ENCODE data around the gene NDUFC1. TPM values are rescaled to one million over a fixed set of nuclear protein-coding genes. Genes with fewer than 3 reads are reported as not detected.

Gene NDUFC1
- total and polyA plus RNA-seq, 5 donors from 2014 or later, result 23.2 to 207 (median 178) TPM

DNA sequence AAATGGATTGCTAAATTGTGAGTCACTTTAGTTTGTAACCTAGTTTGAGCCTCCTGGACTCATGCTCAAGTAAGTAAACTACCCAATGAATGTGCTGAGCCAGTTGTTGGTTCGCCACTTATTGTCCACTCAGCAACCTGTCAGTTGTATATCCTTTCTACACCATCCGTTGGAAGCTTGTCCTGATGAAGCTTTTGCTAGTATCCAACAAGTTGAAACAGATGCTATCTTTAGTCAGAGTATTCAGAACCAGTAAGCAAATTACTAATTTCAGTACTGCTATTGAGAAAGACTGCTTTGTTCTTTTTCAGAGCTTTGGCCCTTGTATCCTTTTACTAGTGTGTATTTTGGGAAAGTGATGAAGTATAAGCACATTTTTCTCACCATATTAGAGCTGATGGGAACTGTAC, 5.3 kb downstream of the NDUFC1 start:
- Histone ChIP-seq H3K27me3 (ENCODE audit: control insufficient read depth, insufficient read depth, low read length) (no peaks in the 10 kb centered on the region), H3K4me1 (ENCODE audit: control insufficient read depth, insufficient read depth, low read length, poor library complexity, severe bottlenecking) (peaks cover 34% of the 10 kb centered on the region), H3K9me3 (ENCODE audit: control insufficient read depth in 2 of 2, low read length in 2 of 2) (no peaks in the 10 kb centered on the region), H3K4me3 (ENCODE audit: low read depth, low read length) (no peak overlapping the region), H3K27ac (ENCODE audit: insufficient read depth, low read length, poor library complexity, severe bottlenecking) (no peak overlapping the region), H3K36me3 (ENCODE audit: control insufficient read depth, insufficient read depth, low read length) (peaks cover 14% of the 10 kb centered on the region)
- Mint-ChIP-seq H3K4me1 (peaks cover 17 to 57% (median 28%) of the 10 kb centered on the region in 4 donors), H3K27me3 (peaks cover 6% of the 10 kb centered on the region), H3K36me3 (peaks cover 8% of the 10 kb centered on the region), H3K4me3 (peak overlapping the region in 2 of 4 donors; percentile 22 to 75), H3K27ac (no peak overlapping the region), H3K9me3 (no peaks in the 10 kb centered on the region)
- no peak for ATAC-seq (ENCODE audit: low read depth in 2 of 2)
- no peak for DNase-seq

DNA sequence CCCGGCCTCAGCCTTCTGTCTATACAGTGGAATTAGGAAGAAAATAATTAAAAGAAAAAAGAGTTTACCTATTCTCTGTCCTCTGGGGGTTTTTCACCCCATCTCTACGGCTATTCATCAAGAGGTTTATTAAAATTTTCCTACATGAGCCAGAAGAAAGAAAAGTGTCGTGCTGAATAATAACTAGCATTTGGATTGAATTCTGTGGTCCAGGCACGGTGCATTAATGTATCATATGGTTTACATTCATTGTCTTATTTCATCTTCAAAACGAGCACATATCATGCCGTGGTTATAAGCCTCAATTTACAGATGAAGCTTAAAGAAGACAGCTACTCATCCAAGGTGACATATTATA, 6.4 kb downstream of the NDUFC1 start:
- Mint-ChIP-seq H3K27me3 (no peaks in the 10 kb centered on the region), H3K27ac (peak overlapping the region; percentile 95 to 98 (median 98)), H3K4me3 (peak overlapping the region; percentile 90 to 94 (median 93)), H3K36me3 (peaks cover 11% of the 10 kb centered on the region), H3K9me3 (no peaks in the 10 kb centered on the region), H3K4me1 (peaks cover 17 to 55% (median 22%) of the 10 kb centered on the region in 4 donors)
- H3K4me3 ChIP-seq (ENCODE audit: low read depth, low read length), result peak overlapping the region; percentile 89
- H3K27ac ChIP-seq (ENCODE audit: insufficient read depth, low read length, poor library complexity, severe bottlenecking), result peak overlapping the region; percentile 88
- H3K9me3 ChIP-seq (ENCODE audit: control insufficient read depth in 2 of 2, low read length in 2 of 2), result no peaks in the 10 kb centered on the region
- ATAC-seq (ENCODE audit: low read depth in 2 of 2), result no peak
- H3K27me3 ChIP-seq (ENCODE audit: control insufficient read depth, insufficient read depth, low read length), result no peaks in the 10 kb centered on the region
- DNase-seq, result no peak
- H3K4me1 ChIP-seq (ENCODE audit: control insufficient read depth, insufficient read depth, low read length, poor library complexity, severe bottlenecking), result peaks cover 33% of the 10 kb centered on the region
- peaks cover 19% of the 10 kb centered on the region for H3K36me3 ChIP-seq (ENCODE audit: control insufficient read depth, insufficient read depth, low read length)

DNA sequence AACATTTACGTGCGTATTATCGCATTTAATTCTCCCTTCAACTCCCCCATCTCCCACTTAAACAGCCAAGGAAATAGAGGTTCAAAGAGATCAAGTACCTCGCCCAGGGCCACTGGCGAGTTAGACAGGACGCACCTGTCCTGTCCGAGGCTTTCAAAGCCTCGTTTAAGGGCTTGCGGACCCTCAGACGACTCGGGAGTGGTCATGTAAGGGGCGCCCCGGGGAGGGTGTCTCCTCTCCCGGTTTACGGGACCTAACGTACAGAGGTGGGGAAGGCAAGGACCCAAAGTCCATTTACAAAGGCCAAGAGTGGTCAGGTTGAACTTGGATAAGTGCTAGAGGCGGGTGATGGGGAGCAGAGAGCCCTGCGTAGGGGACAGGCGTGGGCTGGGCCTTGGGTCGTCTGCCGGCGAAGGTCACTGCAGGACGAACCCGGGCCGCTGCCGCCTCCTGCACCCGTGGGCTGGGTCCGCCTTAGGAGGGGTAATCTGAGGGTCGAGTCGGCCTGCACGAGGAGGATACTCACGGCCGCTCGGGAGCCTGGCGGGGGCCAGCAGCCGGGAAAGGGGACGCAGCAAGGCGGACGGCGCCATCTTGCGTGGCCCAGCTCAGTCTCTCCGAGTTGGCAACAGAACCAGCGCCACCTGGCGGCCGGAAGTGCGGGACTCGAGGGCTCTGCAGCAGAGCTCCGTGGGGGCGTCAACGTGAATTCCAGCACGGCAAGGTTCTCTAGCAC, 6.9 kb downstream of the NDUFC1 start:
- peaks cover 27% of the 10 kb centered on the region for H3K4me1 ChIP-seq (ENCODE audit: control insufficient read depth, insufficient read depth, low read length, poor library complexity, severe bottlenecking)
- peaks cover 11% of the 10 kb centered on the region for H3K36me3 Mint-ChIP-seq
- H3K27ac ChIP-seq (ENCODE audit: insufficient read depth, low read length, poor library complexity, severe bottlenecking), result peak overlapping the region; percentile 88
- H3K4me1 Mint-ChIP-seq, result peaks cover 14 to 50% (median 20%) of the 10 kb centered on the region in 4 donors
- no peaks in the 10 kb centered on the region for H3K9me3 Mint-ChIP-seq
- peaks cover 24% of the 10 kb centered on the region for H3K36me3 ChIP-seq (ENCODE audit: control insufficient read depth, insufficient read depth, low read length)
- peak overlapping the region; percentile 90 to 94 (median 93) for H3K4me3 Mint-ChIP-seq
- H3K27ac Mint-ChIP-seq, result peak overlapping the region; percentile 95 to 98 (median 98)
- peak; percentile 93 to 95 (median 95) for DNase-seq
- peak; percentile 97 to 99 for ATAC-seq (ENCODE audit: low read depth in 2 of 2)
- no peaks in the 10 kb centered on the region for H3K27me3 ChIP-seq (ENCODE audit: control insufficient read depth, insufficient read depth, low read length)
- peak overlapping the region; percentile 89 for H3K4me3 ChIP-seq (ENCODE audit: low read depth, low read length)
- no peaks in the 10 kb centered on the region for H3K9me3 ChIP-seq (ENCODE audit: control insufficient read depth in 2 of 2, low read length in 2 of 2)
- no peaks in the 10 kb centered on the region for H3K27me3 Mint-ChIP-seq

GRCh38 chr4:139286186-139286698, 16.0 kb downstream of the NDUFC1 start:
- H3K27ac ChIP-seq (ENCODE audit: insufficient read depth, low read length, poor library complexity, severe bottlenecking), result no peak overlapping the region
- Mint-ChIP-seq H3K9me3 (peaks cover 0 to 12% (median 2%) of the 10 kb centered on the region in 7 donors), H3K4me1 (peaks cover 0 to 6% (median 3%) of the 10 kb centered on the region in 4 donors), H3K27me3 (peaks cover 21% of the 10 kb centered on the region), H3K27ac (no peak overlapping the region), H3K36me3 (peaks cover 26% of the 10 kb centered on the region), H3K4me3 (no peak overlapping the region)
- H3K4me3 ChIP-seq (ENCODE audit: low read depth, low read length), result no peak overlapping the region
- no peak for ATAC-seq (ENCODE audit: low read depth in 2 of 2)
- DNase-seq, result no peak
- H3K27me3 ChIP-seq (ENCODE audit: control insufficient read depth, insufficient read depth, low read length), result peaks cover 5% of the 10 kb centered on the region
- no peaks in the 10 kb centered on the region for H3K4me1 ChIP-seq (ENCODE audit: control insufficient read depth, insufficient read depth, low read length, poor library complexity, severe bottlenecking)
- peaks cover 2 to 7% of the 10 kb centered on the region in 2 experiments for H3K9me3 ChIP-seq (ENCODE audit: control insufficient read depth in 2 of 2, low read length in 2 of 2)
- H3K36me3 ChIP-seq (ENCODE audit: control insufficient read depth, insufficient read depth, low read length), result peaks cover 26% of the 10 kb centered on the region

DNA sequence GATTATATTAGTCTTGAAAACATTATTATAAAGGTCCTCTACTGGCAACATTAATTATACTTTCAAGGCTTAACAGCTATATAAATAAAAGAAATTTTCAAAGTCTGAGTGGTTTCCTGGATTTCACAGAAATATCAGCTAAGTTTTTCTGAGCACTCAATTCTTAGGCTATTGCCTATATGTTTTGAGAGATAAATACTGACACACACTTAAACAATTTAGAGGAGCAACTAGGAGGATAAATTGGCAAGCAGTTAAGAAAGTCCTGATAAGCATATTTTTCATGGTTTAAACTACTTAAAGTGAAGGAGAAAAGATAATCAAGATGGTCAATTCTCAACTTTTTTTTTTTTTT, 19.6 kb downstream of the NDUFC1 start:
- Histone ChIP-seq H3K27ac (ENCODE audit: insufficient read depth, low read length, poor library complexity, severe bottlenecking) (no peak overlapping the region), H3K36me3 (ENCODE audit: control insufficient read depth, insufficient read depth, low read length) (peaks cover 2% of the 10 kb centered on the region), H3K4me3 (ENCODE audit: low read depth, low read length) (no peak overlapping the region), H3K9me3 (ENCODE audit: control insufficient read depth in 2 of 2, low read length in 2 of 2) (peaks cover 2 to 7% of the 10 kb centered on the region in 2 experiments), H3K4me1 (ENCODE audit: control insufficient read depth, insufficient read depth, low read length, poor library complexity, severe bottlenecking) (peaks cover 19% of the 10 kb centered on the region), H3K27me3 (ENCODE audit: control insufficient read depth, insufficient read depth, low read length) (peaks cover 21% of the 10 kb centered on the region)
- Mint-ChIP-seq H3K9me3 (peaks cover 0 to 12% (median 2%) of the 10 kb centered on the region in 7 donors), H3K4me1 (peaks cover 5 to 25% (median 12%) of the 10 kb centered on the region in 4 donors), H3K4me3 (no peak overlapping the region), H3K27ac (no peak overlapping the region), H3K27me3 (peaks cover 56% of the 10 kb centered on the region), H3K36me3 (peaks cover 12% of the 10 kb centered on the region)
- ATAC-seq (ENCODE audit: low read depth in 2 of 2) (no peak), DNase-seq (no peak)

DNA sequence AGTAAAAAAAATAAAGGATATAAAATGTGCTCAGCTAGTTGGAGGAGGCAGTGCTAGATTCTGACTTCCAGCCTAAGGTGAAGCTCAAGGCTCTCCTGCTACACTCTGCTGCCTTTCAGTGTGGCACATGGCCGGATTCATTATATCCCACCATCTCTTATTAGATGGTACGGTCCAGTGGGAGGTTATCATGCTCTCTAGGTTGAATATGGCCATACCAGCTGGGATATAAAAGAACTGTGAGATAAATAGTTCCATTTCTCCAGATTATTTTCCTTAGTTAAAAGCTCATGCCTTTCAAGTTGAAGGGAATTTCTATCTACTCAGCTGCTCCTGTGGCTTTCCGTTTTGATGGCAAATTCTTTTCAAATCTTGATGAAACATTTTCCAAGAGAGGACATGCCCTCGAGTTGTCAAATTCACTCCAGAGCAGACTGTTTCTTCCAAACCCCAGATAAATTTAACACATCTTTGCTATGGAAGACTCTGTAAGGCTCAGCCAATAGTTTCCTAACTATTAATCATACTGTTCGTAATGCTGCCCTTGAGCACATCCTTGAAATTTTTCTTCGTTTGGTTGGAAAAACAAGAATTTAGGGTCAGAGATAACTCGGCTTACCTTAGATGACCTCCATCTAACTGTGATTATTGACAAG, 20.1 kb downstream of the NDUFC1 start:
- H3K4me1 Mint-ChIP-seq, result peaks cover 5 to 25% (median 12%) of the 10 kb centered on the region in 4 donors
- ATAC-seq (ENCODE audit: low read depth in 2 of 2) (no peak), DNase-seq (no peak)
- peaks cover 0 to 12% (median 2%) of the 10 kb centered on the region in 7 donors for H3K9me3 Mint-ChIP-seq
- no peak overlapping the region for H3K27ac Mint-ChIP-seq
- peaks cover 58% of the 10 kb centered on the region for H3K27me3 Mint-ChIP-seq
- no peak overlapping the region for H3K4me3 Mint-ChIP-seq
- H3K4me1 ChIP-seq (ENCODE audit: control insufficient read depth, insufficient read depth, low read length, poor library complexity, severe bottlenecking), result peaks cover 19% of the 10 kb centered on the region
- peaks cover 2 to 7% of the 10 kb centered on the region in 2 experiments for H3K9me3 ChIP-seq (ENCODE audit: control insufficient read depth in 2 of 2, low read length in 2 of 2)
- H3K36me3 ChIP-seq (ENCODE audit: control insufficient read depth, insufficient read depth, low read length), result peaks cover under 1% of the 10 kb centered on the region
- no peak overlapping the region for H3K4me3 ChIP-seq (ENCODE audit: low read depth, low read length)
- H3K27ac ChIP-seq (ENCODE audit: insufficient read depth, low read length, poor library complexity, severe bottlenecking), result no peak overlapping the region
- peaks cover 25% of the 10 kb centered on the region for H3K27me3 ChIP-seq (ENCODE audit: control insufficient read depth, insufficient read depth, low read length)
- peaks cover 12% of the 10 kb centered on the region for H3K36me3 Mint-ChIP-seq

- peaks cover 19% of the 10 kb centered on the region for H3K4me1 ChIP-seq (ENCODE audit: control insufficient read depth, insufficient read depth, low read length, poor library complexity, severe bottlenecking)
- Mint-ChIP-seq H3K4me1 (peaks cover 5 to 25% (median 12%) of the 10 kb centered on the region in 4 donors), H3K27ac (no peak within 1 kb of the TSS), H3K27me3 (peaks cover 74% of the 10 kb centered on the region), H3K36me3 (peaks cover 11% of the 10 kb centered on the region), H3K9me3 (peaks cover 0 to 9% (median 1%) of the 10 kb centered on the region in 7 donors), H3K4me3 (peak within 1 kb of the TSS; percentile 11 to 78 (median 64))
- DNase-seq (peak in 1 of 3 donors; percentile 19), ATAC-seq (ENCODE audit: low read depth in 2 of 2) (peak; percentile 53 to 65)
- peaks cover 42% of the 10 kb centered on the region for H3K27me3 ChIP-seq (ENCODE audit: control insufficient read depth, insufficient read depth, low read length)
- no peak within 1 kb of the TSS for H3K27ac ChIP-seq (ENCODE audit: insufficient read depth, low read length, poor library complexity, severe bottlenecking)
- H3K4me3 ChIP-seq (ENCODE audit: low read depth, low read length), result peak within 1 kb of the TSS; percentile 53
- peaks cover 2 to 7% of the 10 kb centered on the region in 2 experiments for H3K9me3 ChIP-seq (ENCODE audit: control insufficient read depth in 2 of 2, low read length in 2 of 2)
- H3K36me3 ChIP-seq (ENCODE audit: control insufficient read depth, insufficient read depth, low read length), result no peaks in the 10 kb centered on the region
Observed at GRCh38 chr4:139279760-139280620, 22.3 kb downstream of the NDUFC1 start, which contains the start of gene MGARP. TSS of gene MGARP (minus strand) at chr4:139280225. CDS start at chr4:139280158, 67 bp downstream.

All from CD4-positive, CD25-positive, alpha-beta regulatory T cell (primary cell).